HFFc6 (cell line): Measurements from ENCODE around the gene HBM. TPM values are rescaled to one million over a fixed set of nuclear protein-coding genes. Genes with fewer than 3 reads are reported as not detected.

ENCODE experiments used
- DNase-seq: peaks from one replicate; pipeline ENCODE4 v3.0.0-alpha.2; 2018
- H3K27ac Mint-ChIP-seq: 2 replicates; pipeline ENCODE4 v1.8.0; 2020; ENCODE audit warnings: mild to moderate bottlenecking, mixed read lengths
- H3K27me3 Mint-ChIP-seq: 2 replicates; pipeline ENCODE4 v1.8.0; 2021; ENCODE audit warnings: mild to moderate bottlenecking, moderate library complexity, mixed read lengths; ENCODE audit not compliant: insufficient read depth
- H3K36me3 Mint-ChIP-seq: 2 replicates; pipeline ENCODE4 v1.8.0; 2021; ENCODE audit warnings: low read depth, mixed read lengths
- H3K4me1 Mint-ChIP-seq: 2 replicates; pipeline ENCODE4 v1.8.0; 2020; ENCODE audit warnings: low read depth, mixed read lengths
- H3K4me3 Mint-ChIP-seq: 2 replicates; pipeline ENCODE4 v1.8.0; 2020; ENCODE audit warnings: mild to moderate bottlenecking, moderate library complexity, mixed read lengths
- H3K9me3 Mint-ChIP-seq: 2 replicates; pipeline ENCODE4 v1.8.0; 2020; ENCODE audit warnings: mild to moderate bottlenecking, mixed read lengths
- total RNA-seq, 6 experiments: library from RNA; stranded (reverse); fragmentation: NEBNext Ultra II Directional; extraction: Animal tissue kit (Norgen Biotek cat#: 25700); gene quantifications; 2 replicates in 1 of 6; 3 replicates in 5 of 6; pipeline ENCODE4 v1.2.3, GENCODE V29; 2021
- TF ChIP-seq, protein P1 (sequence below): fragments of 200-600 bp; sonication (generic); IDR thresholded peaks from 2 replicates; pipeline ENCODE4 v1.5.0; 2021; ENCODE audit warnings: antibody characterized with exemption, mild to moderate bottlenecking

HBM gene
- total RNA-seq, 6 experiments from 2014 or later, result not detected

DNA sequence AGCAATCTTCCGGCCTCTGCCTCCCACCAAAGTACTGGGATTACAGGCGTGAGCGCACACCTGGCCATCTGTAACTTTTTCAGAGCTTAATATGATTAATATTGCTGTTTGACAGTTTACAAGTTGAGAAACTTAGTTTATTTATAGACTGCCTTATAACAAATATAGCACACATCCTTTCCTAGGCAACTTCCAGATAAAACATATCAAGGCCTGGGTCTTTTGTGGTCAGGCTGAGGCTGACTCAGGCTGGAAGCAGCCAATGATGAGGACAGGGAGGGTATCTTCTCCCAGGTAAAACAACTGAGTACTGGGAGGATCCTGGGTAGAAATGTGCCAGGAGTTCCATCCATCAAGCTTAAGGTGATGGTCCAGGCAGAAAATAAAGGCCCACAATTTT is 47.2 kb downstream of the HBM start:
- H3K4me1 Mint-ChIP-seq, result peaks cover 11% of the 10 kb centered on the region
- H3K27ac Mint-ChIP-seq, result no peak overlapping the region
- DNase-seq, result no peak
- H3K9me3 Mint-ChIP-seq, result no peaks in the 10 kb centered on the region
- H3K36me3 Mint-ChIP-seq, result peaks cover 10% of the 10 kb centered on the region; the same call in 1 of the 2 replicates
- no peak overlapping the region for H3K4me3 Mint-ChIP-seq
- no peaks in the 10 kb centered on the region; the same call in 1 of the 2 replicates for H3K27me3 Mint-ChIP-seq
- TF ChIP-seq, protein P1, sequence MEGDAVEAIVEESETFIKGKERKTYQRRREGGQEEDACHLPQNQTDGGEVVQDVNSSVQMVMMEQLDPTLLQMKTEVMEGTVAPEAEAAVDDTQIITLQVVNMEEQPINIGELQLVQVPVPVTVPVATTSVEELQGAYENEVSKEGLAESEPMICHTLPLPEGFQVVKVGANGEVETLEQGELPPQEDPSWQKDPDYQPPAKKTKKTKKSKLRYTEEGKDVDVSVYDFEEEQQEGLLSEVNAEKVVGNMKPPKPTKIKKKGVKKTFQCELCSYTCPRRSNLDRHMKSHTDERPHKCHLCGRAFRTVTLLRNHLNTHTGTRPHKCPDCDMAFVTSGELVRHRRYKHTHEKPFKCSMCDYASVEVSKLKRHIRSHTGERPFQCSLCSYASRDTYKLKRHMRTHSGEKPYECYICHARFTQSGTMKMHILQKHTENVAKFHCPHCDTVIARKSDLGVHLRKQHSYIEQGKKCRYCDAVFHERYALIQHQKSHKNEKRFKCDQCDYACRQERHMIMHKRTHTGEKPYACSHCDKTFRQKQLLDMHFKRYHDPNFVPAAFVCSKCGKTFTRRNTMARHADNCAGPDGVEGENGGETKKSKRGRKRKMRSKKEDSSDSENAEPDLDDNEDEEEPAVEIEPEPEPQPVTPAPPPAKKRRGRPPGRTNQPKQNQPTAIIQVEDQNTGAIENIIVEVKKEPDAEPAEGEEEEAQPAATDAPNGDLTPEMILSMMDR, result no peak

Other genes starting within 250 kb of the HBM start
- gene POLR3K, start 112.4 kb upstream of the HBM start, total RNA-seq, result 10 to 100 TPM; 18.9 to 24.7 (median 19.8) TPM
- gene SNRNP25, start 112.2 kb upstream of the HBM start, total RNA-seq, result 10 to 100 TPM; 40.3 to 53.1 (median 44.0) TPM
- 10 to 100 TPM; 54.9 to 65.8 (median 60.0) TPM for gene RHBDF1, start 93.3 kb upstream of the HBM start, total RNA-seq
- 100 to 1,000 TPM in 2 of 6 experiments, 10 to 100 TPM in 4; 92.3 to 104 (median 96.9) TPM for gene MPG, start 87.8 kb upstream of the HBM start, total RNA-seq
- gene NPRL3, start 27.3 kb upstream of the HBM start, total RNA-seq, result 10 to 100 TPM; 33.9 to 40.9 (median 37.1) TPM
- not detected for gene HBZ, start 13.3 kb upstream of the HBM start, total RNA-seq
- gene HBA2, start 6.9 kb downstream of the HBM start, total RNA-seq, result not detected
- gene HBA1, start 10.7 kb downstream of the HBM start, total RNA-seq, result not detected
- under 1 TPM in 1 of 6 experiments, not detected in 5; 0.47 TPM for gene HBQ1, start 14.5 kb downstream of the HBM start, total RNA-seq
- 10 to 100 TPM; 35.8 to 47.5 (median 41.7) TPM for gene LUC7L, start 63.5 kb downstream of the HBM start, total RNA-seq
- 100 to 1,000 TPM in 2 of 6 experiments, 10 to 100 TPM in 4; 83.6 to 113 (median 87.7) TPM for gene FAM234A, start 68.8 kb downstream of the HBM start, total RNA-seq
- gene RGS11, start 110.0 kb downstream of the HBM start, total RNA-seq, result 1 to 10 TPM; 1.5 to 3.5 (median 2.3) TPM
- gene ARHGDIG, start 114.6 kb downstream of the HBM start, total RNA-seq, result not detected
- gene PDIA2, start 117.2 kb downstream of the HBM start, total RNA-seq, result not detected
- 10 to 100 TPM; 13.6 to 16.7 (median 14.7) TPM for gene AXIN1, start 186.7 kb downstream of the HBM start, total RNA-seq
- 100 to 1,000 TPM; 105 to 131 (median 129) TPM for gene MRPL28, start 204.6 kb downstream of the HBM start, total RNA-seq
- gene PGAP6, start 216.0 kb downstream of the HBM start, total RNA-seq, result 10 to 100 TPM; 50.6 to 69.7 (median 59.7) TPM
- gene NME4, start 231.2 kb downstream of the HBM start, total RNA-seq, result 100 to 1,000 TPM; 153 to 276 (median 158) TPM
- 10 to 100 TPM; 14.0 to 20.3 (median 16.0) TPM for gene DECR2, start 235.9 kb downstream of the HBM start, total RNA-seq